GM12865 (cell line): ENCODE results near the gene CRACR2B.

ENCODE experiments used
- DNase-seq: peaks from one replicate; pipeline ENCODE4 v3.0.0; 2010; ENCODE audit warnings: low read depth
- H3K4me3 ChIP-seq: 2 replicates; pipeline ENCODE4 v1.5.1; 2011; ENCODE audit warnings: mild to moderate bottlenecking, low read depth, low read length, control low read depth
- TF ChIP-seq, protein P1 (sequence below): IDR thresholded peaks from 2 replicates; pipeline ENCODE4 v1.5.1; 2011; ENCODE audit warnings: low read length, control low read depth, low read depth, inconsistent platforms; ENCODE audit not compliant: insufficient read depth; ENCODE audit errors: missing control alignments

The CRACR2B gene

DNA sequence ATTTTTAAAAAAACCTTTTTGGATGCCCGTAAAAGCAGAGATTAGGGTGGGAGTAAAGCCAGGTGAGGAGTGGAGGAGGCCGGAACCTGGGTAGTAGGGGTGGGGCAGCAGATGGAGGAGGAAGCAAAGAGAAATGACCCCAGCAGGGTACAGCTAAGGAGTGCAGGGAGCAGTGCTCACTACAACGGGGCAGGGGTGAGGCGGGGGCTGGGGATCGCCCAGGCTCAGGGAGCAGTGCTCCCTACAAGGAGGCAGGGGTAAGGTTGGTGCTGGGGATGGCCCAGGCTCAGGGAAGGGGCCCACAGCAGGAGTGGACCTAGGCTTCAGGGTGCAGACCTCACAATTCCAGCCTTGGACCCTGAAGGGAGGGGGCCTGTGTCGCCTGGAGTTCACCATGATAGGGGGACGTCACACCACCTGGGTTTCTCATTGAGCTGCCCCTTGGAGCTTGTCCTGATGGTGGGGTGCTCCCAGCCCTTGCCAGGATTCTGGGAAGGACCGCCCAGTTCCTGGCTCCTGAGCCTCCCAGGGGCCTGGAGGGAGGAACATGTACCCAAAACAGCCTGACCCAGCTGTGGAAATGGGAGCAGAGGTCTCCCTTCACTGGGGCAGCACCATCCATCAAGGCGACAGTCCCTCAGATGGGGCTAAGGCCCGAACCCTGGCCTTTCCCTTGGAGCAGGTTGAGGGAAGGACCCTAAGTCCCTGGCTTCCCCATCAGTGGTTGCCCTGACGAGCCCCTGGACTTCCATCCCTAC lies 11.9 kb upstream of the CRACR2B start:
- H3K4me3 ChIP-seq: no peak overlapping the region
- TF ChIP-seq, protein P1, sequence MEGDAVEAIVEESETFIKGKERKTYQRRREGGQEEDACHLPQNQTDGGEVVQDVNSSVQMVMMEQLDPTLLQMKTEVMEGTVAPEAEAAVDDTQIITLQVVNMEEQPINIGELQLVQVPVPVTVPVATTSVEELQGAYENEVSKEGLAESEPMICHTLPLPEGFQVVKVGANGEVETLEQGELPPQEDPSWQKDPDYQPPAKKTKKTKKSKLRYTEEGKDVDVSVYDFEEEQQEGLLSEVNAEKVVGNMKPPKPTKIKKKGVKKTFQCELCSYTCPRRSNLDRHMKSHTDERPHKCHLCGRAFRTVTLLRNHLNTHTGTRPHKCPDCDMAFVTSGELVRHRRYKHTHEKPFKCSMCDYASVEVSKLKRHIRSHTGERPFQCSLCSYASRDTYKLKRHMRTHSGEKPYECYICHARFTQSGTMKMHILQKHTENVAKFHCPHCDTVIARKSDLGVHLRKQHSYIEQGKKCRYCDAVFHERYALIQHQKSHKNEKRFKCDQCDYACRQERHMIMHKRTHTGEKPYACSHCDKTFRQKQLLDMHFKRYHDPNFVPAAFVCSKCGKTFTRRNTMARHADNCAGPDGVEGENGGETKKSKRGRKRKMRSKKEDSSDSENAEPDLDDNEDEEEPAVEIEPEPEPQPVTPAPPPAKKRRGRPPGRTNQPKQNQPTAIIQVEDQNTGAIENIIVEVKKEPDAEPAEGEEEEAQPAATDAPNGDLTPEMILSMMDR: no peak
- DNase-seq: no peak

DNA sequence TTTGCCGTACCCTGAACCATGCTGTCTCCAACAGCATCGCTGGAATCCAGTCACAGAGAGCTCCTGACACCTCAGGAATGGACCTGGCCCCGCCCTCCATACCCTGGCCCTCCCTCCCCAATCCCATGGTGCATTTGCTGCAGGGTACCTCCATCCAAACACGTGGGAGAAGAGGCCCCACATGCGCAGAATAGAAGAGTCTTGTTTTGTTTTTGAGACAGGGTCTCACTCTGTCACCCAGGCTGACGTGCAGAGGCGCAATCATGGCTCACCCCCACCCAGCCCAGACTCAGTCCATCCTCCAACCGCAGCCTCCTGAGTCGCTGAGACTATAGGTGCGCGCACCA lies 11.3 kb upstream of the CRACR2B start:
- no peak overlapping the region for H3K4me3 ChIP-seq
- DNase-seq: no peak
- TF ChIP-seq, protein P1: no peak

DNA sequence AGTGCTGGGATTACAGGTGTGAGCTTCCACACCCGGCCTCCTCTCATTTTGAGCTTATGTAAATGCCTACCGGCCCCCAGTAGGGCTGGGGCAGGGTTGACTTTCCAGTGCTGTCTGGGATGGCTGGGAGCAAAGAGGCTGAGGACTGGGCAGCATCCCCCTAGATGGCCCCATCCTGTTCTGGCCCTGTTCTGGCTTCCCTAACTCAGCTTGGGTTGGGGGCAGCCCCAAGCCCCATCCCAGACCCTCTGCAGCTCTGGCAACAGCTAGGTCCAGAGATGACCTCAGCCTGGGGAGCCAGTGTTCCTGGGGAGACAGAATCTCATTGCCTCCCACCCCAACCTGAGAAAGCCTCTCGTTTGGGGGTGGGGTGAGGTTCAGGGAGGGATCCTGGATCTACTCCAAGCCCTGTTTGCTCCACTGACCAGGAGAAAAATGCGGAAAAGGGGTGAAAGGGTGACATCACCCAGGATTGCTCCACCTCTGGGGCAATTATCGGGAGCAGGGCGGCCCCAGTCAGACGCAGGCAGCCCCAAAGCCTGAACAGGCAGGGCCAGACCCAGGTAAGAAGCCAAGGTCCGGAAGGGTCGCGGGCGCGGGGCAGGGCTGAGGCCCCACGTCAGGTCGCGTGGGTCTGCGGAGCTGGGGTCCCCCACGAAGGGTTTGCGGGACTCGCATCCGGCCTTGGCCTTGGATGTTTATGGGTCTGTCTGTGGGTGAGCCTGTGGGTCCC lies 9.2 kb upstream of the CRACR2B start, which contains the start of gene PNPLA2:
PNPLA2 (plus strand) TSS at position 519 of the 733 bp plus-strand sequence. CDS start 805 bp downstream, outside the sequence.
- TF ChIP-seq, protein P1: no peak
- no peak for DNase-seq
- H3K4me3 ChIP-seq: peak within 1 kb of the TSS; percentile 65

DNA sequence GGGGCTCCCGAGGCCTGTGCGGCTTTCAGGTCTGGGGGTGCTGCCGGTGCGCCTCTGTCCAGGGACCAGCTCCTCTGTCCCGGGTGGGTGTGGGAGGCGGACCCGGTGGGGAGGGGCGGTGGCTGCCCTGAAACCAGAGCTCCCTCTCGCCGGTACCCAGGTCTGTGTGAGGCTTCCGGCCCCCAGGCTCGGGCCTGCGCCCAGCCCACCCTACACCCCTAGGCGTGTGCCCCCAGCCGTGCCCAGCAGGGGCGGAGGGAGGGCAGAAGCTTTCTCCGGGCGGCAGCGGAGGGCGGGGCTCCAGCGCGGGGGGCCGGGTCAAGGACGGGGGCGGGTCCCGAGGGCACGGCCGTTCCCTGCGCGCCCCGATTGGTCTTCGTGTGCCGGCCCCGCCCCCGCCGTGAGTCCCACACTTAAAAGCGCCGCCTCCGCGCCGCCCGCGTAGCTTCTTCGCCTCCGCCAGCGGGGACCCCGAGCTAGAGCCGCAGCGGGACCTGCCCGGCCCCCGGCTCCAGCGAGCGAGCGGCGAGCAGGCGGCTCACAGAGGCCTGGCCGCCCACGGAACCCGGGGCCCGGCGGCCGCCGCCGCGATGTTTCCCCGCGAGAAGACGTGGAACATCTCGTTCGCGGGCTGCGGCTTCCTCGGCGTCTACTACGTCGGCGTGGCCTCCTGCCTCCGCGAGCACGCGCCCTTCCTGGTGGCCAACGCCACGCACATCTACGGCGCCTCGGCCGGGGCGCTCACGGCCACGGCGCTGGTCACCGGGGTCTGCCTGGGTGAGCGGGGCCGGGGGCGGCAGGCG lies 8.4 kb upstream of the CRACR2B start:
- peak overlapping the region; percentile 65 for H3K4me3 ChIP-seq
- peak; percentile 94 for DNase-seq
- TF ChIP-seq, protein P1: no peak

DNA sequence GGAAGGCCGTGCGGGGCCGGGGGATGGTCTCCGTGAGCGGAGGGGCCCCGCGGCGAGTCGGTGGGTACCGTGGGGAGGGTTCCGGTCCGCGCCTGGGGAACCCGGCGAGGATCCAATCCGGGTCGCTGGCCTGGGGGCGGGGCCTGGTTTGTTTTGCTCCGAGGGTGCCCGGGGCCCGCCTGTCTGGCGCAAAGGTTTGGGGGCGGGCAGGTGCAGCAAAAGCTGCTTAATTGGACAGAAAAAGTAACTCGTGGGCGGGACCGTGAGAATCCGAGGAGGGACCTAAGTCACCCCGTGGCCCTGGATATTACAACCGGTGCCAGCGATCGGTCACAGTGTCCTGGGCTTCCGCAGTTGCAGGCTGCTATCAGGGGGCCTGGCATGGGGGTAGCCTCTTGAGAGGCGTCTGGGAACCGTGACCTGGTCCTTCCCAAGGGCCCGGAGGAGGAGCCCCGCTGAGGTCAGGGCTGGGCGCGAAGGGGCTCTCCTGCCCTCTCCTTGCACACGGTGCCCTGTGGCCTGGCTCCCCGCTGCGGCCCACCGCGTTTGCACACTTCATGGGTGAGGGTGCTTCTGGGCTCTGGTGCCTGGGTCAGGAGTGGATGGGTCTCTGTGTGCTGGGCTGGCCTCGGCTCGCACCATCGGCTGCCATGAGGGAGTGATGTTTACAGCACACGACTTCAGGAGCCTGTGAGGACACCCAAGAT lies 7.6 kb upstream of the CRACR2B start:
- H3K4me3 ChIP-seq: peak overlapping the region; percentile 65
- DNase-seq: peak; percentile 96
- TF ChIP-seq, protein P1: no peak
